HCT116 (cell line): ENCODE measurements around the gene PFKP.

Experiments
- CEBPB ChIP-seq: IDR thresholded peaks from 2 replicates; pipeline ENCODE4 v1.6.1; 2012; ENCODE audit warnings: low read depth
- EGR1 ChIP-seq: IDR thresholded peaks from 2 replicates; pipeline ENCODE4 v1.6.1; 2012; ENCODE audit warnings: low read depth
- EZH2 ChIP-seq: fragments of 200-600 bp; sonication (generic); IDR thresholded peaks from 2 replicates; pipeline ENCODE4 v1.6.1; 2017; ENCODE audit warnings: antibody characterized with exemption, mixed run types
- EZH2phosphoT487 ChIP-seq: fragments of 200-600 bp; IDR thresholded peaks from 2 replicates; pipeline ENCODE4 v1.6.1; 2018; ENCODE audit warnings: antibody characterized with exemption, borderline replicate concordance
- FOSL1 ChIP-seq: IDR thresholded peaks from 2 replicates; pipeline ENCODE4 v1.6.1; 2012; ENCODE audit warnings: low read depth
- JUND ChIP-seq: IDR thresholded peaks from 2 replicates; pipeline ENCODE4 v1.6.1; 2012
- POLR2A ChIP-seq: IDR thresholded peaks from 2 replicates; pipeline ENCODE4 v1.7.0; 2011; ENCODE audit warnings: borderline replicate concordance; ENCODE audit not compliant: insufficient read depth, insufficient read length; ENCODE audit errors: extremely low read depth
- POLR2AphosphoS5 ChIP-seq: IDR thresholded peaks from 2 replicates; pipeline ENCODE4 v1.6.1; 2011; ENCODE audit warnings: mild to moderate bottlenecking, low read depth, low read length, moderate library complexity
- RAD21 ChIP-seq: IDR thresholded peaks from 2 replicates; pipeline ENCODE4 v1.6.1; 2012; ENCODE audit warnings: low read depth, mild to moderate bottlenecking
- SIN3A ChIP-seq: IDR thresholded peaks from 2 replicates; pipeline ENCODE4 v1.6.1; 2012; ENCODE audit warnings: low read depth
- YY1 ChIP-seq: IDR thresholded peaks from 2 replicates; pipeline ENCODE4 v1.6.1; 2011; ENCODE audit warnings: low read length, low read depth, moderate library complexity, mild to moderate bottlenecking; ENCODE audit not compliant: insufficient replicate concordance; ENCODE audit errors: extremely low read depth
- ZFX ChIP-seq: fragments of 450-650 bp; IDR thresholded peaks from 2 replicates; pipeline ENCODE4 v1.6.1; 2017
- TF ChIP-seq, protein P1 (sequence below), 3 experiments: fragments of 200-600 bp in 1 of 3; sonication (generic) in 1 of 3; IDR thresholded peaks in 2 of 3; conservative IDR thresholded peaks in 1 of 3; 2 replicates each; pipeline ENCODE4 v1.5.1; 2012 to 2017; ENCODE audit warnings: low read depth in 2 of 3, low read length in 2 of 3, antibody characterized with exemption in 1 of 3, borderline replicate concordance in 1 of 3, control low read depth in 1 of 3, mild to moderate bottlenecking in 1 of 3, mixed read lengths in 1 of 3, mixed run types in 1 of 3, moderate library complexity in 1 of 3; ENCODE audit not compliant: insufficient read depth in 1 of 3

DNA sequence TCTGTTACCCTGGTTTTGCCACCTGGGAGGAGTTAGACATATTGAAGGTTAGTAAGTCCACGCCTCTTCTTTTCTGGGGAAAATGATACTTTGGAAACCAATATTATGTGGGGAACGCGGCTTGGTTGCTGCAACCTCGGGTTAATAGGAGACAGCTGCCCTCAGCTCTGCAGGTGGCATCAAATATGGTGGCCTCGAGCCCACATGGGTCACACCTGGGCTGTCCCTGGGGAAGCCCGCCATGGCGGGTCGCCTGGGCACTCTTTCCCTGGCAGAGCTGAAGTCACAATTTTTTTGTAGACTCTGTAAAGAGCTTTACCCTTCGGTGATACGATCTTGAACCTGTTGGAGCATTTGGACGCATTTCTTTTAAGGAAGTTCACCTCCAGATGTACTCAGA lies 2.5 kb downstream of the PFKP start:
- TF ChIP-seq EZH2, result no peak
- TF ChIP-seq EGR1, result no peak
- TF ChIP-seq POLR2AphosphoS5, result no peak
- no peak for TF ChIP-seq FOSL1
- no peak for TF ChIP-seq RAD21
- TF ChIP-seq, protein P1, sequence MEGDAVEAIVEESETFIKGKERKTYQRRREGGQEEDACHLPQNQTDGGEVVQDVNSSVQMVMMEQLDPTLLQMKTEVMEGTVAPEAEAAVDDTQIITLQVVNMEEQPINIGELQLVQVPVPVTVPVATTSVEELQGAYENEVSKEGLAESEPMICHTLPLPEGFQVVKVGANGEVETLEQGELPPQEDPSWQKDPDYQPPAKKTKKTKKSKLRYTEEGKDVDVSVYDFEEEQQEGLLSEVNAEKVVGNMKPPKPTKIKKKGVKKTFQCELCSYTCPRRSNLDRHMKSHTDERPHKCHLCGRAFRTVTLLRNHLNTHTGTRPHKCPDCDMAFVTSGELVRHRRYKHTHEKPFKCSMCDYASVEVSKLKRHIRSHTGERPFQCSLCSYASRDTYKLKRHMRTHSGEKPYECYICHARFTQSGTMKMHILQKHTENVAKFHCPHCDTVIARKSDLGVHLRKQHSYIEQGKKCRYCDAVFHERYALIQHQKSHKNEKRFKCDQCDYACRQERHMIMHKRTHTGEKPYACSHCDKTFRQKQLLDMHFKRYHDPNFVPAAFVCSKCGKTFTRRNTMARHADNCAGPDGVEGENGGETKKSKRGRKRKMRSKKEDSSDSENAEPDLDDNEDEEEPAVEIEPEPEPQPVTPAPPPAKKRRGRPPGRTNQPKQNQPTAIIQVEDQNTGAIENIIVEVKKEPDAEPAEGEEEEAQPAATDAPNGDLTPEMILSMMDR (IDR thresholded peaks at IDR 0.05 in 2 of 3, conservative IDR thresholded peaks at IDR 0.05 in 1 of 3; ENCODE audit: borderline replicate concordance in 1 of 3, insufficient read depth in 1 of 3, low read depth in 2 of 3, low read length in 2 of 3), result no peak
- no peak for TF ChIP-seq ZFX
- no peak for TF ChIP-seq CEBPB
- no peak for TF ChIP-seq EZH2phosphoT487
- no peak for TF ChIP-seq POLR2A
- TF ChIP-seq JUND, result no peak
- TF ChIP-seq SIN3A, result no peak
- no peak for TF ChIP-seq YY1
